NB4 (cell line): Measurements from ENCODE around the gene CAMKMT.

Source experiments
- CTCF ChIP-seq: IDR thresholded peaks from one replicate; pipeline ENCODE4 v1.5.1; 2012; ENCODE audit warnings: low read depth, low read length
- MAX ChIP-seq: IDR thresholded peaks from 2 replicates; pipeline ENCODE4 v1.6.1; 2011; ENCODE audit warnings: low read depth, low read length
- MYC ChIP-seq: IDR thresholded peaks from 2 replicates; pipeline ENCODE4 v1.6.1; 2011; ENCODE audit warnings: low read depth, low read length
- POLR2A ChIP-seq: IDR thresholded peaks from 2 replicates; pipeline ENCODE4 v1.6.1; 2011; ENCODE audit warnings: mild to moderate bottlenecking; ENCODE audit not compliant: insufficient read length; ENCODE audit errors: extremely low read depth

GRCh38 chr2:44691174-44691785, 329.5 kb downstream of the CAMKMT start:
- TF ChIP-seq CTCF (no peak), POLR2A (no peak), MAX (no peak), MYC (no peak)
